SU-DHL-6 (cell line): Measurements from ENCODE around the gene CRAMP1.

ENCODE experiments used
- H2AFZ ChIP-seq: fragments of 200-600 bp; sonication (generic); 2 replicates; pipeline ENCODE4 v1.6.1; 2014; ENCODE audit warnings: low read depth, mild to moderate bottlenecking, moderate library complexity, mixed read lengths, antibody characterized with exemption, low read length; ENCODE audit not compliant: severe bottlenecking
- H3F3A ChIP-seq: fragments of 200-600 bp; shearing (Covaris generic); 2 replicates; pipeline ENCODE4 v1.6.0; 2016; ENCODE audit warnings: antibody characterized with exemption, mild to moderate bottlenecking; ENCODE audit not compliant: insufficient read depth
- H3K27ac ChIP-seq: fragments of 200-600 bp; sonication (generic); 2 replicates; pipeline ENCODE4 v1.5.1; 2016; ENCODE audit warnings: low read depth, mild to moderate bottlenecking, low read length, moderate library complexity, mixed read lengths
- H3K27me3 ChIP-seq: fragments of 200-600 bp; sonication (generic), shearing (Covaris generic); 2 replicates; pipeline ENCODE4 v1.6.0; 2014; ENCODE audit warnings: mild to moderate bottlenecking, low read length
- H3K36me3 ChIP-seq: fragments of 200-600 bp; sonication (generic); 2 replicates; pipeline ENCODE4 v1.6.1; 2014; ENCODE audit warnings: mild to moderate bottlenecking, low read length, mixed read lengths
- H3K4me2 ChIP-seq: fragments of 300-600, 200-600 bp; shearing (Covaris generic), sonication (generic); 2 replicates; pipeline ENCODE4 v1.6.0; 2014; ENCODE audit warnings: low read length, low read depth, mild to moderate bottlenecking; ENCODE audit not compliant: poor library complexity, severe bottlenecking
- H3K4me3 ChIP-seq: fragments of 200-600 bp; sonication (generic); 2 replicates; pipeline ENCODE4 v1.5.1; 2014; ENCODE audit warnings: antibody characterized with exemption, low read length, mild to moderate bottlenecking, mixed read lengths; ENCODE audit not compliant: insufficient read depth, poor library complexity, severe bottlenecking
- H3K79me2 ChIP-seq: fragments of 200-600 bp; sonication (generic); 2 replicates; pipeline ENCODE4 v1.6.1; 2014; ENCODE audit warnings: mild to moderate bottlenecking, low read length, moderate library complexity; ENCODE audit not compliant: insufficient read depth
- H3K9ac ChIP-seq: fragments of 200-600 bp; sonication (generic); 2 replicates; pipeline ENCODE4 v1.7.0; 2014; ENCODE audit warnings: mild to moderate bottlenecking, low read length
- H3K9me2 ChIP-seq: fragments of 200-600 bp; sonication (generic); replicated peaks from 2 replicates; pipeline ENCODE4 v1.6.1; 2014; ENCODE audit warnings: low read length; ENCODE audit not compliant: insufficient read depth
- H3K9me3 ChIP-seq: fragments of 200-600 bp; sonication (generic); 2 replicates; pipeline ENCODE4 v1.6.1; 2014; ENCODE audit warnings: low read length, mixed read lengths; ENCODE audit not compliant: insufficient read depth
- H4K20me1 ChIP-seq: fragments of 200-600 bp; sonication (generic); 2 replicates; pipeline ENCODE4 v1.6.1; 2014; ENCODE audit warnings: low read depth, mild to moderate bottlenecking, antibody characterized with exemption, low read length, moderate library complexity, mixed read lengths
- EZH2phosphoT487 ChIP-seq: fragments of 200-600 bp; sonication (generic), shearing (Covaris generic); conservative IDR thresholded peaks from 2 replicates; pipeline ENCODE4 v1.6.1; 2018; ENCODE audit warnings: mild to moderate bottlenecking, antibody characterized with exemption, low read length, moderate library complexity, mixed read lengths
- TF ChIP-seq, protein P1 (sequence below): fragments of 200-600 bp; sonication (generic); IDR thresholded peaks from one replicate; pipeline ENCODE4 v1.5.1; 2017; ENCODE audit warnings: antibody characterized with exemption, mild to moderate bottlenecking, low read length, moderate library complexity; ENCODE audit not compliant: insufficient read depth, poor library complexity, severe bottlenecking

Gene CRAMP1

GRCh38 chr16:1688807-1689560 lies 76.8 kb downstream of the CRAMP1 start:
- Histone ChIP-seq H3K79me2 (peaks cover 95% of the 10 kb centered on the region), H3K36me3 (peaks cover 21% of the 10 kb centered on the region; the same call in 1 of the 2 replicates), H3K27ac (no peak overlapping the region), H3F3A (no peaks in the 10 kb centered on the region), H4K20me1 (peaks cover 30% of the 10 kb centered on the region), H3K9me2 (no peaks in the 10 kb centered on the region), H3K9ac (no peak overlapping the region), H2AFZ (no peak overlapping the region), H3K4me3 (no peak overlapping the region), H3K9me3 (no peaks in the 10 kb centered on the region), H3K27me3 (no peaks in the 10 kb centered on the region), H3K4me2 (no peak overlapping the region)
- TF ChIP-seq, protein P1, sequence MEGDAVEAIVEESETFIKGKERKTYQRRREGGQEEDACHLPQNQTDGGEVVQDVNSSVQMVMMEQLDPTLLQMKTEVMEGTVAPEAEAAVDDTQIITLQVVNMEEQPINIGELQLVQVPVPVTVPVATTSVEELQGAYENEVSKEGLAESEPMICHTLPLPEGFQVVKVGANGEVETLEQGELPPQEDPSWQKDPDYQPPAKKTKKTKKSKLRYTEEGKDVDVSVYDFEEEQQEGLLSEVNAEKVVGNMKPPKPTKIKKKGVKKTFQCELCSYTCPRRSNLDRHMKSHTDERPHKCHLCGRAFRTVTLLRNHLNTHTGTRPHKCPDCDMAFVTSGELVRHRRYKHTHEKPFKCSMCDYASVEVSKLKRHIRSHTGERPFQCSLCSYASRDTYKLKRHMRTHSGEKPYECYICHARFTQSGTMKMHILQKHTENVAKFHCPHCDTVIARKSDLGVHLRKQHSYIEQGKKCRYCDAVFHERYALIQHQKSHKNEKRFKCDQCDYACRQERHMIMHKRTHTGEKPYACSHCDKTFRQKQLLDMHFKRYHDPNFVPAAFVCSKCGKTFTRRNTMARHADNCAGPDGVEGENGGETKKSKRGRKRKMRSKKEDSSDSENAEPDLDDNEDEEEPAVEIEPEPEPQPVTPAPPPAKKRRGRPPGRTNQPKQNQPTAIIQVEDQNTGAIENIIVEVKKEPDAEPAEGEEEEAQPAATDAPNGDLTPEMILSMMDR: no peak
- TF ChIP-seq EZH2phosphoT487: no peak

GRCh38 chr16:1689853-1690252 lies 77.7 kb downstream of the CRAMP1 start:
- Histone ChIP-seq H3K27me3 (no peaks in the 10 kb centered on the region), H3K27ac (no peak overlapping the region), H4K20me1 (peaks cover 30% of the 10 kb centered on the region), H3K9me2 (no peaks in the 10 kb centered on the region), H3F3A (no peaks in the 10 kb centered on the region), H3K9ac (no peak overlapping the region), H3K79me2 (peaks cover 93% of the 10 kb centered on the region), H2AFZ (no peak overlapping the region), H3K4me3 (no peak overlapping the region), H3K36me3 (peaks cover 29% of the 10 kb centered on the region), H3K4me2 (no peak overlapping the region), H3K9me3 (no peaks in the 10 kb centered on the region)
- TF ChIP-seq, protein P1: no peak
- TF ChIP-seq EZH2phosphoT487: no peak

- H4K20me1 ChIP-seq: peaks cover 26% of the 10 kb centered on the region
- peaks cover 85% of the 10 kb centered on the region for H3K79me2 ChIP-seq
- H3K27ac ChIP-seq: no peak overlapping the region
- no peak for TF ChIP-seq EZH2phosphoT487
- TF ChIP-seq, protein P1: no peak
- H3K9ac ChIP-seq: no peak overlapping the region
- no peaks in the 10 kb centered on the region for H3K27me3 ChIP-seq
- H3K9me2 ChIP-seq: no peaks in the 10 kb centered on the region
- no peak overlapping the region for H2AFZ ChIP-seq
- no peak overlapping the region for H3K4me3 ChIP-seq
- no peaks in the 10 kb centered on the region for H3F3A ChIP-seq
- H3K4me2 ChIP-seq: no peak overlapping the region
- peaks cover 29% of the 10 kb centered on the region for H3K36me3 ChIP-seq
- H3K9me3 ChIP-seq: no peaks in the 10 kb centered on the region
These were observed 78.7 kb downstream of the CRAMP1 start for GRCh38 chr16:1690810-1691209.
